A673 (cell line): ENCODE results near the gene TMC4.

ENCODE experiments used
- CTCF ChIP-seq: fragments of 300-800, 200-600 bp; sonication (generic); conservative IDR thresholded peaks from 2 replicates; pipeline ENCODE4 v1.5.1; 2017; ENCODE audit warnings: low read depth, mild to moderate bottlenecking, antibody characterized with exemption, low read length, moderate library complexity, mixed read lengths
- EZH2 ChIP-seq: fragments of 200-600 bp; sonication (generic); IDR thresholded peaks from 2 replicates; pipeline ENCODE4 v1.6.1; 2017; ENCODE audit warnings: borderline replicate concordance, low read depth, mild to moderate bottlenecking, mixed read lengths, antibody characterized with exemption, low read length; ENCODE audit not compliant: poor library complexity, severe bottlenecking

- TF ChIP-seq CTCF: no peak
- no peak for TF ChIP-seq EZH2
Measured at GRCh38 chr19:54152267-54152666, 20.7 kb downstream of the TMC4 start.
